Activated CD8-positive, alpha-beta memory T cell treated with anti-CD3 and anti-CD28 coated beads for 4 hours (primary cell): Measurements from ENCODE around the gene WASF2.

Source experiments
- DNase-seq, 2 donors: peaks; one replicate each; pipeline ENCODE4 v3.0.0-alpha.2; 2020; ENCODE audit warnings: low read depth in 2 of 2

Gene WASF2

GRCh38 chr1:27379564-27380122 lies 110.3 kb downstream of the WASF2 start:
- no peak for DNase-seq

DNA sequence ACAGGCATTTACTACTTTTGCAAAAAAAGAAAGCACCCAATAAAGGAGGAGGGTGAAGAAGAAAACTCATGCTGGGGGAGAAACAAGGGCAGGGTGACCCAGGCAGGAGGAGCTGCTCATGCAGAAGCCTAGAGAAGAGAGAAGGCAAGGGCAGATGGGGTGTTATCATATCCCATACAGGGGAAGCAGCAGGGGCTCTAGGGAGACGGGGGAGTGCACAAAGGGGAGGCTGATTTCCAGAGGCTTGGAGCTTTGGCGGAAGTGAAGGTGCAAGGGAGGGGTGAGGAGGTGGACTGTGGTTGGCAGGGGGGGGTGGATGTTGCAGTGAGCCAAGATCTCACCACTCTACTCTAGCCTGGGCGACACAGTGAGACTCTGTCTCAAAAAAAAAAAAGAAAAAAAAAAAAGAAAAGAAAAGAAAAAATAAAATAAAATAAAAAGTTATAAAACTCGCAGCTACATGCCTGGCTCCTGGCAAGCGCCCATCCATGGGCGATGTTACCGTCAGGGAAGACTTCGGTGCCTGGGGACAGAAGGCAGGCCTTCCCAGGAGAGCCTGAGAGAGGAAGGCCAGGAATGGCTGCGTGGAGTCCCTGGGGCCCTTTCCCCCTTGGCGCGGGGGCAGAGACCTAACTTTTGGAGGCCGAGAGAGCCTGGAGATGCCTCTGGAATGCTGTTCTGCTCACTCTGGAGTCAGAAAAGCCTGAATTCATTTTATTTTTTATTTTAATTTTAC lies 112.0 kb downstream of the WASF2 start:
- no peak for DNase-seq

- no peak for DNase-seq
Observed at GRCh38 chr1:27374362-27375086, 115.4 kb downstream of the WASF2 start, which contains the start of gene FCN3. Gene FCN3, minus strand, starts transcription at chr1:27374824. Its CDS starts 6 bp downstream, at chr1:27374818.

GRCh38 chr1:27372808-27373690 lies 116.9 kb downstream of the WASF2 start:
- no peak for DNase-seq

DNA sequence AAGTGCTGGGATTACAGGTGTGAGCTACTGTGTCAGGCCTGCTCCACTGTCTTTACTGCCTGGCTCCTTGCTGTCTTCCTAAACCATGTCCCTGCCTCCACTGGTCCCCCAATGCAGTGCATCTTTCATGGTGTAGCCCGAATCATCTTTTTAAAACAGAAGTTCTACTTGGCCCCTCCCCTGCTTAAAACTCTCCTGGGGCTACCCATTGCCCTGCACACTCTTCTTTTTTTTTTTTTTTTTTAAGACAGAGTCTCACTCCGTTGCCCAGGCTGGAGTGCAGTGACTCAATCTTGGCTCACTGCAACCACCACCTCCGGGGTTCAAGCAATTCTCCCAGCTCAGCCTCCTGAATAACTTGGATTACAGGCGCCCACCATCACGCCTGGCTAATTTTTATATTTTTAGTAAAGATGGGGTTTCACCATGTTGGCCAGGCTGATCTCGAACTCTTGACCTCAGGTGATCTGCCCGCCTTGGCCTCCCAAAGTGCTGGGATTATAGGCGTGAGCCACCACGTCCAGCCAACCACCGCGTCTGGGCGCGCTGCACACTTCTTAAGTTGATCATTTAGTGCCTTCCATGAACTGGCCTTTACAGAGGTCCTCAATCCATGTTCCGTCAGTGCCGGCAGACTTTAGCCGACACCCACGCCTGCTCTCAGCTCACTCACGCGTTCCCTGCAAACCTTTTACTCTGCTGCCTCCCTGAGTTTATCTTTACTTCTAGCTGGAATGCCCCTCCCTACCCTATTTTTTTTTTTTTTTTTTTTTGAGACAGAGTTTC lies 117.8 kb downstream of the WASF2 start:
- no peak for DNase-seq

DNA sequence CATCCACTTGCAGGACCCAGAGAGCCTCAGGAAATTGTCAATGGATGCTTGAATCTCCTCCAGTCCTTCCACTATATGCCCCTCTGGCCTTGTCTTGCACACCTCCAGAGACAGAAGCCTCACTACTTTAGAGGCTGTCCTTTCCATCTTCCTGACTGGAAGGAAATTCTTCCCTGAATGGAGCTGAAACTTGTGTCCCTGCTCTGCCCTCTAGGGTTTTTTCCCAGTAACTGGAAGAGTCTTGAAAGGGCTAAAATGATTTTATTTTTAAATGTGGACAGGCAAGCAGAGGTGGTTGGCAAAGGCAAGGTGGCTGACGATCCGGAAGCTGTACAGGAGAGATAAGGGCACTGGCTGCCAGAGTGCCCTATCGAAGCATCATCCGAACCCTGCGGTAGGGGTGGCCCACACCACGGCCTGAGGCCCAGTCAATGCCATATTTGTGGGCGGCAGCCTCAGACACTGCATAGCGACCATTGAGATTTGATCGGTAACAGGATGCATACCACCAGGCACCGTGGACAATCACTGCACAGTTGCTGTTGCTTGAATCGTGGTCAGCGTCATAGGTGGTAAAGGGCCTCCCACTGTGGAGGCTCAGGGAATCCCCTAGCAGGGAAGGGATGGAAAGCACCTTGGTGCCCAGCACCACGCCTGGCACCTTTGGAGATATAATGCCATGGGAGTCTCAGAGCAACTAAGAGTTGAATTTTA lies 120.9 kb downstream of the WASF2 start:
- DNase-seq: no peak

DNA sequence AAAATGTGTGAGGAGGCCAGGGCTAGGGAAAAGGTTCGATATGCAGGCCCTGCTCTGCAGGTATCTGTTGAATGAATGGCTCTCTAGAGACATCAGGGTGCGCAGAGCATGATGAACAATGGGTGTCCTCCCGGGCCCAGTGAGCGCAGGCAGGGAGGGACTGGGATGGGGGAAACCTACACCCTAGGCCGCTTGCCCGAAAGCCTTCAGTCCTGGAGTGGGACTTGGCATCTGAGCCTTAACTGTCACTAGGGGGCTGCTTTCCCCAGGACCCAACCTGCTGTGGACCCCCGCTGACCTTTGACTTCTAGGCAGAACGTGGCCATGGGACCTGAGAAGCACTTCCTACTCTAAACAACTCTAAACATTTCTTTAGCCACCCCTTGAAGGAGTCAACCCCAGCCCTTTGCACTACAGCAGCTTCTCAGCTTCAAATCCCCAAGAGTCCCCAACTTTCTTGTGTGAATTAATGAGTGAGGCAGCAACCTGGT lies 122.8 kb downstream of the WASF2 start:
- no peak for DNase-seq

- DNase-seq: no peak
Observed at GRCh38 chr1:27366411-27367159, 123.4 kb downstream of the WASF2 start, which contains the start of gene MAP3K6. Gene MAP3K6, minus strand, starts transcription at chr1:27366961. Its CDS starts 364 bp downstream, at chr1:27366597.

DNA sequence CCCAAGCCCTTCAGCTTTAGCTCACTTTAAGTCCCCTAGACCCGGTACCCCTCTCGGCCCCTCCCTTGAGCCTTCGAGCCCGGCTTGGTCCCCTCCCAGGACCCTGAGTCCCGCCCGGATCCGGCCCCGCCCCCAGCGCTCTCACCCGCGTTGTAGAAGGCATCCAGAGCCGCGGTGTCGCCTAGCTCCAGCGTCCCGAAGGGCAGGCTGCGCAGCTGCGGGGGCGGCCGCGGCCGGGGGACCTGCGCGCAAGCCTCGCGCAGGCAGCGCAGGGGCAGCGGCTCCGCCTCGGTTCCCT lies 123.9 kb downstream of the WASF2 start:
- DNase-seq: no peak

- DNase-seq: peak; percentile 61 to 62
Observed at GRCh38 chr1:27365372-27366112, 124.4 kb downstream of the WASF2 start.

GRCh38 chr1:27364696-27365371 lies 125.1 kb downstream of the WASF2 start:
- no peak for DNase-seq

DNA sequence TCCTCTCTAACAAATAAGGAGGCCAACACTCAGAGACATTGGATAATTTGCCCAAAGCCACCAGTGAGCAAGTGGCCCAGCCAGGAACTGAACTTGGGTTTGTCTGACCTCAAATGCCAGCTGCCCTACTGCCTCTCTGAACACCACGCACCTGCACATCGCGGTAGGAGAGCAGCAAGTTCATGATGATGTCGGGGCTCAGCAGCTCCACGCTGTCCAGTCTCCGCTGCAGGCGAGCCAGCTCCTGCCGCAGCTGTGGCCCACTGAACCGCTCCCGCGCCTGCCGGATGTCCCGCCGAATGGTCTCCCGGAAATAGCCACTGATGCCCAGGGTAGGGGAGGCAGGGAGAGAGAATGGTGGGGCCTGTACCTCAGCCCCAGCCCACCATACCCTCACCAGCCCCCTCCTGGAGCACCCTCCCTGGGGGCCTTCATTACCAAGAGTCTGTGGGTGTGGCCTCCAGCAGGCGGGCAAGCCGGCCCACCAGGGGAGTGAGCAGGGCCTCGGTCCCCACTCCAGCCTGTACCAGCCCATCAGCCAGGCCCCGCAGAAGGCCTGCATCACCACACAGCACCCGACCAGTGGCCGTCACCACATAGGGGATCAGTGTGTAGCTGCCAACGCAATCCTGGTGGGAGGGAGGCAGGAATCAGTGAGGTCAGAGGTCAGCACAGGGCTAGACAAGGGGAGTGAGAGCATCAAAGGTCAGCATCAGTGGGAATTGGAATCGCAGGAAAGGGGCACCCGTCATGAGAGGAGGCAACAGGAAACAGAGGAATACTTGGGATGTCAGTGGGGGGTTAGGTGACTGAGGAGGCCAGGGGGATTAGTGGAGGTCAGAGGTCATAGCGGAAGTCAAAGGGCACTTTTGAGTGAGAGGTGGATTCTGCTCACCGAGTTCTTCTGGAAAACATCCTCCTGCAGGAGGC lies 125.9 kb downstream of the WASF2 start:
- no peak for DNase-seq

GRCh38 chr1:27361553-27361952 lies 128.4 kb downstream of the WASF2 start:
- no peak for DNase-seq

DNA sequence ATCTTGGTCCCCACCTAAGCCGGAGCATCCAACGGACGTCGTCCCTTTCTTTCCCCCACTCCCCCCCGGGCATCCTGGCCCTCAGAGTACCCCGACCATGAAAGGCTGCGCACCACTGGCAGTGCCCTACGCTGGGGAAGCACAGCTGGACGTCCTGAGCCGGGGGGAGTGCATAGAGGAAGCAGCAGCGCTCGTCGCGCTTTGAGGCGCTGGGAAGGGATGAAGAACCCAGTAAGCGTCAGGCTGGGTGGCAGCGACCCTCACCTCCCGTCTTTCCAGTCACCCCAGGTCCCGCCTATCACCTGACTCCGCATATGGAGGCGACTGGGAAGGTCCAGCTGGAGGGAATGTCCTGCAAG lies 128.9 kb downstream of the WASF2 start:
- no peak for DNase-seq

DNA sequence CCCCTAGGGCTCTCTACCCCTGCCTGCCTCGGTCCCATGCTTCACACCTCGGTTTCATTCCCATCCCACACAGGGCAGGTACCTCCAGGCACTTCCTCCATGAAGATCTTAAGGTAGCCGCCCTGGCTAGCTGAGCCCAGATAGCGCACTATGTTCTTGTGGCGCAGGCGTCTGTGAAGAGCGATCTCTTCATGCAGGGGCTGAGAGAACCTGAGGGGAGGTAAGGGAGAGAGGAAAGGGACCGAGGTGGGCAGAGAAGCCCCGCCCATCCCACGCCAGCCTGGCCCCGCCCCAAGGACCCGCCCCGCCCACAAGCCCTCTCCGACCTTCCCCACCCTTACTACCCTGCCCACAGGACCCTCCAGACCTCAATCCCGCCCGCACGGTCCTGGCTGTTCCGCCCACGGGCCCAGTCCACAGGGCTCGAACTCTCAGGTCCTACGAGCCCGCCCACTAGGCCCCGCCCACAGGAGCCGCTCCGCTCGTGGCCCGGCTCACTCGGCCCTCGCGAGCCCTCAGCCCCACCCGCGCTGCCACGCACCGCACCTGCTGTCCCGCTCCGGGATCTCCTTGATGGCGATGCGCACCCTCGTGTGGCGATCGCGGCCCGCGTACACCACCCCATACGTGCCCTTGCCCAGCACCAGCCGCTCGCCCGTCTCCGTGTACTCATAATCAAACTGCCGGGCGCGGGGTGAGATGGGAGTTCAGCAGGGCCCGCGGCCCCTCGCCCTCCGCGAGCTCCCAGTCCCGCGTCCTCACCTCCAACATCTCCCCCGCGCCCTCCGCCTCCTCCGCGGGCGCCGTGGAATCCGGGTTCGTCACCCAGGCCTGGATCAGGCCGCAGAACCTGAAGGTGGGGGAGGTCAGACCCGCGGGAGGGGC lies 129.6 kb downstream of the WASF2 start:
- DNase-seq: no peak

GRCh38 chr1:27359822-27360158 lies 130.2 kb downstream of the WASF2 start:
- DNase-seq: no peak
